Fibroblast of villous mesenchyme (primary cell): ENCODE results near the gene FKBP2. TPM values are rescaled to one million over a fixed set of nuclear protein-coding genes. Genes with fewer than 3 reads are reported as not detected.
A peak's percentile ranks its signal among the peaks of the same experiment; 100 is the strongest.

ENCODE experiments used
- DNase-seq: peaks from one replicate; pipeline ENCODE4 v3.0.0-alpha.2; 2010; ENCODE audit warnings: low read depth
- H3K4me3 ChIP-seq: 2 replicates; pipeline ENCODE4 v1.5.1; 2011; ENCODE audit warnings: low read depth, mild to moderate bottlenecking, low read length
- total RNA-seq: library from RNA; depleted of rRNA; stranded (reverse); fragments of >200 nt; gene quantifications from 2 replicates; pipeline ENCODE4 v1.2.3, GENCODE V29; 2012
- TF ChIP-seq, protein P1 (sequence below): IDR thresholded peaks from 2 replicates; pipeline ENCODE4 v1.5.1; 2012; ENCODE audit warnings: low read depth, mild to moderate bottlenecking, low read length; ENCODE audit not compliant: insufficient read depth

The FKBP2 gene
- total RNA-seq, 1 donor: 47.5 TPM

DNA sequence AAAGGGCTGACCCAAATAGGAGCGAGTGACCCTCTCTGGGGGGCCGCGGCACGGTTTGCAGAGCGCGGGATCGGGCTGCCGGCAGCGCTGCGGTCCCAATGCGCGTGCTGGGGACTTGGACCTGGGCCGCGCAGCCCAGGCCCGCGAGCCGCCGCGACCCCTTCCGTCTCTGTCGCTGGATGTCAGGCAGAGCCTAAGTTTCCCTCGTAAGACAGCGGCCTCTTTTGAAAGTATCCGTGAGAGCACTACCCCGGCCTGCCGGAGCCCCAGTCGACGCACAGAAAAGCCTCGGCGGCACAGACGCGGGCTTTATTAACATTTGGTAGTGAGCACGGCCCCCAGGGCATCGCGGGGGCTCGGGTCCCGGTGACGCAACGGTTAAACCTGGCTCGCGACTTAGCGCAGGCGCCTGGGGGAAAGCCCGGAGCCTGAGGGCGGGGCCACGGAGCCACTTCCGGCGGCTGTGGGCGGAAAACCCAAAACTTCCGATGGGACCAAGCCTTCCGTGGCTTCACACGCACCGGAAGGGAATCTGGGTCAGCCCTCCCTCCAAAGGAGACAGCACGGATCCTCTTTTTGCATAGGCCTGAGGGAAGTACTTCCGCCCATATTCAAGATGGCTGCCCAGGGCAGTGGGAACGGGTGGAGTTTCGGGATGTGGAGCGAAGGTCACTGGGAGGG is 28.8 kb downstream of the FKBP2 start:
- H3K4me3 ChIP-seq: peak overlapping the region; percentile 76
- TF ChIP-seq, protein P1, sequence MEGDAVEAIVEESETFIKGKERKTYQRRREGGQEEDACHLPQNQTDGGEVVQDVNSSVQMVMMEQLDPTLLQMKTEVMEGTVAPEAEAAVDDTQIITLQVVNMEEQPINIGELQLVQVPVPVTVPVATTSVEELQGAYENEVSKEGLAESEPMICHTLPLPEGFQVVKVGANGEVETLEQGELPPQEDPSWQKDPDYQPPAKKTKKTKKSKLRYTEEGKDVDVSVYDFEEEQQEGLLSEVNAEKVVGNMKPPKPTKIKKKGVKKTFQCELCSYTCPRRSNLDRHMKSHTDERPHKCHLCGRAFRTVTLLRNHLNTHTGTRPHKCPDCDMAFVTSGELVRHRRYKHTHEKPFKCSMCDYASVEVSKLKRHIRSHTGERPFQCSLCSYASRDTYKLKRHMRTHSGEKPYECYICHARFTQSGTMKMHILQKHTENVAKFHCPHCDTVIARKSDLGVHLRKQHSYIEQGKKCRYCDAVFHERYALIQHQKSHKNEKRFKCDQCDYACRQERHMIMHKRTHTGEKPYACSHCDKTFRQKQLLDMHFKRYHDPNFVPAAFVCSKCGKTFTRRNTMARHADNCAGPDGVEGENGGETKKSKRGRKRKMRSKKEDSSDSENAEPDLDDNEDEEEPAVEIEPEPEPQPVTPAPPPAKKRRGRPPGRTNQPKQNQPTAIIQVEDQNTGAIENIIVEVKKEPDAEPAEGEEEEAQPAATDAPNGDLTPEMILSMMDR: no peak
- DNase-seq: peak; percentile 100

DNA sequence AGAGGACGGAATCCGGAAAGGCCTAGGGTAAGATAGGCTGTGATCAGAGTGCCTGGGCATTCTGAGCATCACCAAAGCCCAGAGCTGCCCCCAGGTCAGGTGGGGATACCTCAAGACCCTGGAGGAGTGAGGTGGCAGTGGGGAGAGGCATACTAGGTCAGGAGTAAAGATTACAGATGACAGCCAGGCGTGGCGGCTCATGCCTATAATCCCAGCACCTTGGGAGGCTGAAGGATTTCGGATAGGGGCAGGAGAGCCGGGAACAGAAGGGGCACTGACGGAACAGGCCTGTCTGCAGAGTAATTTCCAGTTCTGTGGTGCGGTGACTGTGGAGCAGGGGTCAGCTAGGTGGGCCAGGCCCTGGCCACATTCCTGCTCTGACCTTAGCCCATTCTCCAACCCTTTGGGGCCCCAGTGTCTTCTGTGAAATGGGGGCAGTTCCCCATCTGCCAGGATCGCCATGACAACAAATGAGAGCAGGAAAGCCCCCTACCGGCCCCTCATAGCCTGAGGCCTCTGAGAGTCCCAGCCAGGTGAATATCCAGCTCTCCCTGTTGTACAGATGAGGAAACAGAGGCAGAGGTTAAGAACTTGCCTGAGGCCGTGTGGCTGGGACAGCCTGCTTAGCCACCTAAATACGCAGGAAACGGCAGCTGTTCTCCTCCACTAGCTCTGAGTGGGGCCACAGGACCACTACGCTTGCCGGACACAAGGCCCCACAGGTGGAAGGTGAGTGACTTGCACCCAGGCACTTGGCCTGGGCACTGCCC is 34.3 kb downstream of the FKBP2 start:
- H3K4me3 ChIP-seq: no peak overlapping the region
- TF ChIP-seq, protein P1: no peak
- DNase-seq: no peak

DNA sequence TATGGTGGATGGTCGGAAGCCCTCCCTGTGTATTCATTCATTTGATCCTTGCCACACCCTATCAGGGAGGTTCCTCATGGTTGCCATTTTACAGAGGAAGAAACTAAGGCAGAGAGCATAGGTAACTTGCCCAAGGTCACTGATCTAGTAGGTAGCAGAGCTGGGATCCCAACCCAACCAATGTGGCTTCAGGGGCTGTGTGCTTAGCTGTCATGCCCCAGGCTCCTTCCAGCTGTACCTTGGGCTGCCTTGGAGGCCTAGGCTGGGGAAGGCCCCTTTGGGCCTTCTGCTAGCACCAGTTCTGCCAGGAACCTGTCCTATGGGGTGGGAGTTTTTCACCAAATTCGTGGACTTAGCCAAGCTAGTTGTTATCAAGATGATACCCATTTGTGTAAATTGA is 34.9 kb downstream of the FKBP2 start:
- no peak overlapping the region for H3K4me3 ChIP-seq
- TF ChIP-seq, protein P1: no peak
- DNase-seq: no peak

DNA sequence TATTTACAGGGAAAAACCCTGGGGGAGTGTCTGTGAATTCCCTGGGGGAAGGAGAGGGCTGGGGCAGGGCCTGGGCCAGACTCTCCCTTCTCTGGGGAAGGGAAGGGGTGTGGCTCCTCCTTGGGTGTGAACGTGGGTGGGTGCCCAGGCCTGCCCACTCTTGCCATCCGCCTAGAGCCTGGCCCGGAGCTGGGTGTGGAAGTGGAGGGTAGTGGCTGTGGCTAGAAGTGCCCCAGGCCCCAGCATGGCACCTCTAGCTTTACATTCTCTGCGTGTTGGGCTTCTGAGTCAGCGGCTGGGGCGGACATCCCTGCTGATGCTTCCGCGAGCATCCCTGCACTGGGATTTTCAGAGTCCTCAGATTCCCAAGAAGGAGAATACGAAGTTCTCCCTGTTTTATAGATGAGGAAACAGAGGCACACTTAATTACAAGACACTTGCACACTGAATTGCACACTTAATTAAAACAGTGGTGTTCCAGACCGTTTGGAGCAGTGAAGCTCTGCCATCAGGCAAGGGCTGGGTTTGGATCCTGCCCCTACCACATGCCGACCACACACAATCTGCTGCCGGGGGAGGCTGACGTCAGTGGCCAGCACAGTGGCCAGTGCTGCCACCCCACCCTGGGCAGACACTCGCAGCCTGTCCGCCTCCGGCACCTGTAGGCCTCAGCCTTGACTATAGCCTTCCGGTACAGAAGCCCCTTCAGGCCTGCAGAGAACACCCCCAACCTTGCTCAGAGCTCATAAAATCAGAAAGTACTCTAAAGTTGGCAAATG is 35.9 kb downstream of the FKBP2 start:
- DNase-seq: no peak
- H3K4me3 ChIP-seq: no peak overlapping the region
- TF ChIP-seq, protein P1: no peak

DNA sequence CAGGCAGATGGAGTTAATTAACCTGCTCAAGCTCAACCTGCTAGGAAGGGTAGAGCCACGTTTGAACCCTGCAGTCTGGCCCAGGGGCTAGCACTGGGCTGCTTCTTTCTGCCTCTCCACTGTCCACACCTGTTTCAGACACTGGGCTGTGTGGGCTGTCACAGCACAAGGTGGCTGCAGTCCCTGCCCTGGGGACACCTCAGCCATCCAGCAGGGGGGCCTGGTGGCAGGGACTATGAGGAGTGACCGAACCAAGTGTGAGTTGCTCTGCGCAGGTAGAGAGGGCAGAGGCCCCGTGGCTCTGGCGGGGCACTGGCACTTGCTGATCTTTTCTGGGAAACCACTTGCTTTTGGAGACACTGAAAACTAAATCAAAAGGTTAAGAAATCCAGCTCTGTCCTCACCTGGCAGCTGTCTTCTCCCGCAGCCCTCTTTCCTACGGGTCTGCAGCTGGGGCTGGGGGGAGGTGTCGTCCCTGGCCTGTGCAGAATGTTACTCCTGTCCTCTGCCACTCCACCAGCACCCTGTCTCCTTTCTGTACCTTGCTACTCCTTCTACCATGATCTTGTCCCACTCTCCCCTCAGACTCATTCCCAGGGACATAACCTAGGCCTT is 37.8 kb downstream of the FKBP2 start:
- TF ChIP-seq, protein P1: no peak
- no peak for DNase-seq
- H3K4me3 ChIP-seq: no peak overlapping the region

DNA sequence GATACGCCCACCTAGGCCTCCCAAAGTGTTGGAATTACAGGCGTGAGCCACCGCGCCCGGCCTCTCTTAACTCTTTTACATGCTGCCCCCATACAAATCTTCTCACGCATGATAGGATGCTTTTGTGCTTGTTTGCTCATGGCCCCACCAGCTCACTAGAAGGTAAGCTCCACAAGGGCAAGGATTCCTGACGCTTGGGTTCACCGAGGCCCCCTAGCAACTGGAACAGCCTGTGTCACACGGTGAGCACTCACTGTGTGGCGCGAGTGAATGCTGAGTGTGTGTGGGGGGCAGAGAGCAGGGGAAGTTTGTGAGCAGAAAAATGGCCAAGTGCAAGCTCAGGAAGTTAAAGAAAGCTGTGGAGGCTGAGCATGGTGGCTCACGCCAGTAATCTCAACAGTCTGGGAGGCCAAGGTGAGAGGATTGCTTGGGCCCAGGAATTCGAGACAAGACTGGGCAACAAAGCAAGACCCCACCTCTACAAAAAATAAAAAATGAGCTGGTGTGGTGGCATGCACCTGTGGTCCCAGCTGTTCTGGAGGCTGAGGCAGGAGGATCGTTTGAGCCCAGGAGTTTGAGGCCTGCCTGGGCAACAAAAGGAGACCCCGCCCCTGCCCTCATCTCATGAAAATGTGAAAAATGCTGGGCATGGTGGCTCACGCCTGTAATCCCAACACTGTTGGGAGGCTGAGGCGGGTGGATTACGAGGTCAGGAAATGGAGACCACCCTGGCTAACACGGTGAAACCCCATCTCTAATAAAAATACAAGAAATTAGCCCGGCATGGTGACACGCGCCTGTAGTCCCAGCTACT is 41.3 kb downstream of the FKBP2 start:
- TF ChIP-seq, protein P1: no peak
- no peak for DNase-seq
- no peak overlapping the region for H3K4me3 ChIP-seq
